Activated CD4-positive, alpha-beta T cell treated with anti-CD3 and anti-CD28 coated beads for 24 hours (primary cell): ENCODE measurements around the gene CTXN3.

ENCODE experiments used
- DNase-seq, 2 donors: peaks; one replicate each; pipeline ENCODE4 v3.0.0-alpha.2; 2020; ENCODE audit warnings: low read depth in 2 of 2

Gene CTXN3

GRCh38 chr5:127649018-127649439, at the start of gene CTXN3:
TSS of gene CTXN3 (plus strand) at chr5:127649082. CDS start at chr5:127657522, 8,440 bp downstream.
- no peak for DNase-seq

- DNase-seq = no peak
These were observed 49.6 kb upstream of the CTXN3 start for GRCh38 chr5:127599320-127599719.

- no peak for DNase-seq
These were observed 49.0 kb upstream of the CTXN3 start for GRCh38 chr5:127599847-127600246.

GRCh38 chr5:127601111-127601510, 47.8 kb upstream of the CTXN3 start:
- DNase-seq = no peak

- no peak for DNase-seq
These were observed 47.3 kb upstream of the CTXN3 start for GRCh38 chr5:127601601-127602000.

GRCh38 chr5:127602481-127602880, 46.4 kb upstream of the CTXN3 start:
- DNase-seq = no peak

- DNase-seq = no peak
These were observed 45.7 kb upstream of the CTXN3 start for GRCh38 chr5:127602896-127603844.

GRCh38 chr5:127608077-127608660, 40.7 kb upstream of the CTXN3 start:
- DNase-seq = no peak

- no peak for DNase-seq
These were observed 39.9 kb upstream of the CTXN3 start for GRCh38 chr5:127609011-127609410.

GRCh38 chr5:127609957-127610356, 38.9 kb upstream of the CTXN3 start:
- no peak for DNase-seq

GRCh38 chr5:127612441-127613141, 36.3 kb upstream of the CTXN3 start:
- no peak for DNase-seq

- no peak for DNase-seq
These were observed 33.0 kb upstream of the CTXN3 start for GRCh38 chr5:127615916-127616315.

GRCh38 chr5:127619908-127620479, 28.9 kb upstream of the CTXN3 start:
- DNase-seq = no peak

- DNase-seq = no peak
These were observed 27.1 kb upstream of the CTXN3 start for GRCh38 chr5:127621601-127622325.

- DNase-seq = no peak
These were observed 14.9 kb upstream of the CTXN3 start for GRCh38 chr5:127634007-127634406.

GRCh38 chr5:127639828-127640227, 9.1 kb upstream of the CTXN3 start:
- no peak for DNase-seq

GRCh38 chr5:127642949-127643348, 5.9 kb upstream of the CTXN3 start:
- DNase-seq = no peak

- DNase-seq = no peak
These were observed 5.3 kb upstream of the CTXN3 start for GRCh38 chr5:127643607-127644006.

- no peak for DNase-seq
These were observed 3.6 kb upstream of the CTXN3 start for GRCh38 chr5:127645300-127645726.

- DNase-seq = no peak
These were observed 1.4 kb upstream of the CTXN3 start for GRCh38 chr5:127647361-127647958.

- DNase-seq = no peak
These were observed 1.1 kb downstream of the CTXN3 start for GRCh38 chr5:127650022-127650421.
